Stimulated activated naive CD8-positive, alpha-beta T cell treated with anti-CD3 and anti-CD28 coated beads, Interleukin-15, amount 100 ng/mL, for 72 hours (primary cell): ENCODE data around the gene ANG.
A peak's percentile ranks its signal among the peaks of the same experiment; 100 is the strongest.
"Not testable (repeated sequence)": the region's sequence is repeated elsewhere in the genome, so short reads cannot be mapped to it uniquely, and the experiment has no call there.

Source experiments
- ATAC-seq: fragments of 150-1000 bp; cut with Tn5 transposase; 2 replicates; pipeline ENCODE4 v1.10.0; 2021; ENCODE audit warnings: mild to moderate bottlenecking, moderate library complexity
- DNase-seq, 2 donors: peaks; one replicate each; pipeline ENCODE4 v3.0.0; 2021 to 2022
- H3K27ac Mint-ChIP-seq, 2 donors: one replicate each; pipeline ENCODE4 v1.8.0; 2022; ENCODE audit warnings: mild to moderate bottlenecking in 2 of 2, mixed read lengths in 2 of 2, moderate library complexity in 2 of 2
- H3K27me3 Mint-ChIP-seq: one replicate; pipeline ENCODE4 v1.8.0; 2022; ENCODE audit warnings: mixed read lengths
- H3K4me1 Mint-ChIP-seq: one replicate; pipeline ENCODE4 v1.8.0; 2022; ENCODE audit warnings: mild to moderate bottlenecking, mixed read lengths
- H3K4me3 Mint-ChIP-seq, 2 donors: one replicate each; pipeline ENCODE4 v1.8.0; 2022; ENCODE audit warnings: mild to moderate bottlenecking in 2 of 2, mixed read lengths in 2 of 2, moderate library complexity in 1 of 2
- H3K9me3 Mint-ChIP-seq, 2 donors: one replicate each; pipeline ENCODE4 v1.8.0; 2022; ENCODE audit warnings: mixed read lengths in 2 of 2

Gene ANG

DNA sequence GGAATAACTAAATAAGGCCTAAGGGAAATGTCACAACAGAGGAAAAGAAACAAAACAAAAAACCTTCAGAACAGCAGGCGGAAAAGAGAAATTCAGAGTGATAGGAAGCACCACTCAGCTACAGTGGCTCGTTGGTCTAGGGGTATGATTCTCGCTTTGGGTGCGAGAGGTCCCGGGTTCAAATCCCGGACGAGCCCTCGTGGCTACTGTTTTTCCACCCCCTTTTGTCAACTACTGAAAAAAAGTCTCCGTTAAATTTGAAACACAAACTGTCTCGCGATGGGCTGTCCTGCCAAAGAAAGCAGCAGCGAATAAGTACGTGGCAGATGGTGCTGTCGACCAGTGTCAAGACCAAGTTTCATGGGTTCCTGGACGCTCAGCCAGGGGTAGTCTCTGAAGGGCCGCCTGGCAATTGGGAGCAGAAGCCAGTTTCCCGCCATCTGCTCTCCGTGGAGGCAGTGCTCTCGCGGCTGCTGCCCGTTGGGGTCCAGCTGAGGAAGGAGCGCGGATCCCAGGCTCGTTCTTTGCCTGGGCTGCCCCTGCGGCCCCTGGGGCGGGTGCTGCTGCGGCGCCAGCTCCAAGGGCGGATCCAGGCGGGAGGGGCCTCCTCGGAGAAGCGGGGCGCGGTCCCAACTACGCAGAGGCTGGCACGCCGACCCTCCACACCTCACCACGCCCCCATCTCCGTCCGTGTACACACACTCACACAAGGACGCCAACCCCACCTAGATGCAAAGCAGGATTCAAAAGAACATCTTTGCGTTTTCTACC is 4.5 kb upstream of the ANG start, which contains the start of gene RNASE4:
RNASE4 (plus strand) TSS at position 670 of the 771 bp plus-strand sequence. CDS start 14,812 bp downstream, outside the sequence.
- H3K27me3 Mint-ChIP-seq, result no peaks in the 10 kb centered on the region
- no peaks in the 10 kb centered on the region for H3K9me3 Mint-ChIP-seq
- DNase-seq (peak; percentile 81 to 82), ATAC-seq (peak; percentile 52)
- peaks cover 9% of the 10 kb centered on the region for H3K4me1 Mint-ChIP-seq
- H3K4me3 Mint-ChIP-seq, result no peak within 1 kb of the TSS
- peak within 1 kb of the TSS in 1 of 2 donors; percentile 74 for H3K27ac Mint-ChIP-seq

GRCh38 chr14:20684662-20685456 is 3.7 kb upstream of the ANG start:
- Mint-ChIP-seq H3K9me3 (no peaks in the 10 kb centered on the region), H3K27ac (peak overlapping the region in 1 of 2 donors; percentile 74), H3K27me3 (no peaks in the 10 kb centered on the region), H3K4me1 (peaks cover 9% of the 10 kb centered on the region), H3K4me3 (no peak overlapping the region)
- ATAC-seq (no peak), DNase-seq (no peak)

- no peak overlapping the region for H3K27ac Mint-ChIP-seq
These were observed 2.0 kb upstream of the ANG start for GRCh38 chr14:20686386-20687143.

GRCh38 chr14:20687362-20688166 is 1.0 kb upstream of the ANG start:
- Mint-ChIP-seq H3K4me1 (peaks cover 9% of the 10 kb centered on the region), H3K9me3 (no peaks in the 10 kb centered on the region), H3K27me3 (no peaks in the 10 kb centered on the region), H3K4me3 (no peak overlapping the region), H3K27ac (no peak overlapping the region)
- DNase-seq (no peak), ATAC-seq (no peak)

More at GRCh38 chr14:20686386-20687143, 2.0 kb upstream of the ANG start:
- DNase-seq (no peak), ATAC-seq (no peak)
- Mint-ChIP-seq H3K4me1 (peaks cover 9% of the 10 kb centered on the region), H3K9me3 (no peaks in the 10 kb centered on the region), H3K27me3 (no peaks in the 10 kb centered on the region), H3K4me3 (no peak overlapping the region)

GRCh38 chr14:20690848-20691640 is 2.5 kb downstream of the ANG start:
- H3K9me3 Mint-ChIP-seq, result no peaks in the 10 kb centered on the region
- ATAC-seq, result peak; percentile 81

DNA sequence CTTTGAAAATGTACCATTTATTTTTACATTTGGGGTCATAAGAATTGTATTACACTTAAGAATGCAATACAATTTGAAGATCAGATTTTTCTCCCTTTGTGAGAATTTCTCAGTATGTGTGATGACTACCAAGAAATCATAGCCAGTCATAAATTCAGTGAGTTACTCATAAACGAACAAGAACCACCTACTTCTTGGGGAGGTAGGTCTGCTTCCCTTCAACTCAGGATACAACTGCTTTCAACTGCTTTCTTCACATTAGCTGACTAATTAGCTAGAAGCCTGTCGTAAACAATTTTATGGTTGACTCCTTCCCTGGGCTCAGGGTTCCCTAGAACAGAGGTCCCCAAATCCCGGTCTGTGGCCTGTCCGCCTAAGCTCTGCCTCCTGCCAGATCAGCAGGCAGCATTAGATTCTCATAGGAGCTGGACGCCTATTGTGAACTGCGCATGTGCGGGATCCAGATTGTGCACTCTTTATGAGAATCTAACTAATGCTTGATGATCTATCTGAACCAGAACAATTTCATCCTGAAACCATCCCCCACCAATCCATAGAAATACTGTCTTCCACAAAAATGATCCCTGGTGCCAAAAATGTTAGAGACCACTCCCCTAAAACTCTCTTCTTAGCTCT is 3.7 kb downstream of the ANG start:
- Mint-ChIP-seq H3K27me3 (no peaks in the 10 kb centered on the region), H3K4me1 (no peaks in the 10 kb centered on the region), H3K27ac (no peak overlapping the region), H3K4me3 (no peak overlapping the region), H3K9me3 (no peaks in the 10 kb centered on the region)
- ATAC-seq, result no peak
- DNase-seq, result no peak

More at GRCh38 chr14:20690848-20691640, 2.5 kb downstream of the ANG start:
- H3K27me3 Mint-ChIP-seq, result no peaks in the 10 kb centered on the region
- DNase-seq, result peak; percentile 37 to 39
- H3K4me1 Mint-ChIP-seq, result no peaks in the 10 kb centered on the region
- no peak overlapping the region for H3K27ac Mint-ChIP-seq
- H3K4me3 Mint-ChIP-seq, result no peak overlapping the region

DNA sequence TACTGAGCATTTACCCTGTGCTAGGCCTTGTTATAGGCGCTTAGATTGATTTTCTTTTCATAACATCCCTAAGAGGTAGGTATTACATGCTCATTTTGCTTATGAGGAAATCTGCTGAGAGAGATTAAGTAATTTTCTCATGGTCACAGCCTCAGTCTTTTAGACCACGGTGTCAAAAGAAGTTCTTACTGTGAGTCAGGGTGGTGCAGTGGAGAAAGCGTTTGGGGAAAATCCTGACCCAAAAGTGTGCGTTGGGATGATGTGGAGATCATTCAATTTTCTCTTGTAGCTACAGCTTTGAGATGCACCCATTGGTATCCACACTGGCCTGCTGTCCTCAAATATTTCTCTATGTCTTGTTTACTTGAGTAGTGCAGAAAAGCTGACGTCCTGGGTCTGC is 8.2 kb downstream of the ANG start:
- Mint-ChIP-seq H3K9me3 (no peaks in the 10 kb centered on the region), H3K27ac (no peak overlapping the region), H3K4me3 (no peak overlapping the region), H3K4me1 (no peaks in the 10 kb centered on the region), H3K27me3 (no peaks in the 10 kb centered on the region)
- ATAC-seq, result no peak
- DNase-seq, result no peak

GRCh38 chr14:20697273-20698017 is 8.9 kb downstream of the ANG start:
- H3K4me3 Mint-ChIP-seq, result no peak overlapping the region
- H3K4me1 Mint-ChIP-seq, result no peaks in the 10 kb centered on the region
- peak; percentile 79 for ATAC-seq
- H3K9me3 Mint-ChIP-seq, result no peaks in the 10 kb centered on the region
- DNase-seq, result peak; percentile 58 to 61
- no peaks in the 10 kb centered on the region for H3K27me3 Mint-ChIP-seq
- H3K27ac Mint-ChIP-seq, result no peak overlapping the region

- no peaks in the 10 kb centered on the region for H3K9me3 Mint-ChIP-seq
- H3K27me3 Mint-ChIP-seq, result no peaks in the 10 kb centered on the region
- no peak for ATAC-seq
- no peak overlapping the region for H3K27ac Mint-ChIP-seq
- no peaks in the 10 kb centered on the region for H3K4me1 Mint-ChIP-seq
- DNase-seq, result no peak
- no peak overlapping the region for H3K4me3 Mint-ChIP-seq
These were observed 9.4 kb downstream of the ANG start for GRCh38 chr14:20698018-20698329.

DNA sequence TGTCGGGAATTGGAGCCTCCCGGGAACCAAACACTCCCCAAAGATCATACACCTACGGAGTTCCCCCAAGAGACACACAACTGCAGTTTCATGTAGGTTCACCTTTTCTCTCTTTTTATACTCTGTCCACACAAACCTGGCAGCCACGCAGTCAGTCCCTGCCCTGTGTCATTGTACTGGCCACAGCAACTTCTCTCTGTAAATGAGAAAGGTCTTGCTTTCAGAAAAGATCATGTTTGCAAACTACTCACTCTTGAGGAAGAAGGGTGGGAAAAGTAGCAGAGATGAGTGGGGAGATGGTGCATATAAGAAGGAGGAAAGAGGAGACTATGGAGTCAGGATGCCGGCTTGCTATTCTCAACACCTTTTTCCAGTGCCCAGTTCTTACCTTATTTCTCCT is 10.4 kb downstream of the ANG start:
- Mint-ChIP-seq H3K4me3 (no peak overlapping the region), H3K27me3 (no peaks in the 10 kb centered on the region), H3K4me1 (no peaks in the 10 kb centered on the region), H3K27ac (no peak overlapping the region), H3K9me3 (no peaks in the 10 kb centered on the region)
- DNase-seq (no peak), ATAC-seq (no peak)

- Mint-ChIP-seq H3K27ac (no peak overlapping the region), H3K4me3 (no peak overlapping the region), H3K4me1 (no peaks in the 10 kb centered on the region), H3K9me3 (no peaks in the 10 kb centered on the region), H3K27me3 (no peaks in the 10 kb centered on the region)
- DNase-seq (no peak), ATAC-seq (no peak)
These were observed 11.4 kb downstream of the ANG start for GRCh38 chr14:20699931-20700330.

DNA sequence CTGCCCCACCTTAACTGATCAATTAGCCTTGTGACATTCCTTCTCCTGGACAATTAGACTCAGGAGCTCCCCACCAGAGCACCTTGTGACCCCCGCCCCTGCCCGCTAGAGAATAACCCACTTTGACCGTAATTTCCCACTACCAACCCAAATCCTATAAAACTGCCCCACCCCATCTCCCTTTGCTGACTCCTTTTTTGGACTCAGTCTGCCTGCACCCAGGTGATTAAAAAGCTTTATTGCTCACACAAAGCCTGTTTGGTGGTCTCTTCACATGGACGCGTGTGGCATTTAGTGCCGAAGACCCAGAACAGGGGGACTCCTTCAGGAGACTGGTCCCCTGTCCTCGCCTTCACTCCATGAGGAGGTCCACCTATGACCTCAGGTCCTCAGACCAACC is 12.4 kb downstream of the ANG start:
- H3K4me3 Mint-ChIP-seq, H3K27me3 Mint-ChIP-seq, H3K4me1 Mint-ChIP-seq, DNase-seq, H3K9me3 Mint-ChIP-seq, ATAC-seq, H3K27ac Mint-ChIP-seq: not testable (repeated sequence)

- DNase-seq (no peak), ATAC-seq (no peak)
- H3K4me3 Mint-ChIP-seq, result no peak overlapping the region
- no peaks in the 10 kb centered on the region for H3K4me1 Mint-ChIP-seq
- no peaks in the 10 kb centered on the region for H3K27me3 Mint-ChIP-seq
- H3K9me3 Mint-ChIP-seq, result no peaks in the 10 kb centered on the region
- H3K27ac Mint-ChIP-seq, result no peak overlapping the region
These were observed 18.2 kb downstream of the ANG start for GRCh38 chr14:20706657-20707355.
